Hematopoietic multipotent progenitor cell treated with erythropoietin and hydrocortisone succinate and interleukin-3 and kit ligand, for 17 days (in vitro differentiated cells): ENCODE data around the gene KCNS1.

Source experiments
- DNase-seq: peaks from one replicate; pipeline ENCODE4 v3.0.0-alpha.2; 2015; ENCODE audit warnings: low spot score

The KCNS1 gene

GRCh38 chr20:45109634-45110033, 8.7 kb upstream of the KCNS1 start:
- no peak for DNase-seq

- DNase-seq = no peak
These were observed 4.4 kb upstream of the KCNS1 start for GRCh38 chr20:45105317-45105716.

DNA sequence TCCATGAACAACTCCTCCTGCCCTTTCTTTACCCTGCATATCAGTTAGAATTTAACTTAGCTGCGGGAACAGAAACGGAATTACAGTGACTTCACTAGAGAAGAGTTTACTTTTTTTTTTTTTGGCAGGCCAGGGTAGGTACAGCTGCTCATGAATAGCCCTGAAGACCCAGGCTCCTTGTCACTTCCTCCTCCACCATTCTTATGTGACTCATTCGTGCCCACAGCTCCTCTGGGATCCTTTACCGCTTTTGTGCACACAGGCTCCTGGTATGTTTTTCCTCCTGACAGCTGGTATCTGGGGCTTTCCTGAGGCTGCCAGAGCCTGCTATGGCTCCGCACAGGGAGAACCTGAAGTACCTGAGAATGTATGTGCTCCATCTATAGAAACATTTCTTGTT, 3.9 kb upstream of the KCNS1 start:
- DNase-seq = no peak

- DNase-seq = no peak
These were observed 2.1 kb upstream of the KCNS1 start for GRCh38 chr20:45103072-45103471.

DNA sequence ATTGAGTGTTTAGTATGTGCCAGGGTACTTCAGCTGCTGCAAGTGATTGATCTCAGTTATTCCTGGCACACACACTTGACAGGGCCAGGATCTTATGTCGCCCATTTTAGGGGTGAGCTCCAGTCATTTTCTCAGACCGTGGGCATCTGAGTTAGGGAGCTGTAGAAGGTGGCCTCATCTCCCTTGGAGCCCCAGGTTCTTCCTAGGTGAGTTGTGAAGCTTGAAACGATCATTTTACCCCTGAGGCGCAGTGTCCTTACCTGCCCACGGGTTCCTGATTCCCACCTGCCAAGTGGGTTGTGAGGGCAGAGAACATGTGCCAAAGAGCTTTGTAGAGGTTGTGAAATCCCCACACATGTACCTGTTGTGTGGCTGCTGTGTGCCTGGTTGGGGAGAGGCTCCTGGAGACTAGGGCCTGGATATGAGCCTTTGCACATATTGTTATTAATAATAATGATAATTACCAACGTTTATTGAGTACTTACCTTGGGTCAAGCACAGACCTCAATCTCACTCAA, 465 bp upstream of the KCNS1 start:
- no peak for DNase-seq

DNA sequence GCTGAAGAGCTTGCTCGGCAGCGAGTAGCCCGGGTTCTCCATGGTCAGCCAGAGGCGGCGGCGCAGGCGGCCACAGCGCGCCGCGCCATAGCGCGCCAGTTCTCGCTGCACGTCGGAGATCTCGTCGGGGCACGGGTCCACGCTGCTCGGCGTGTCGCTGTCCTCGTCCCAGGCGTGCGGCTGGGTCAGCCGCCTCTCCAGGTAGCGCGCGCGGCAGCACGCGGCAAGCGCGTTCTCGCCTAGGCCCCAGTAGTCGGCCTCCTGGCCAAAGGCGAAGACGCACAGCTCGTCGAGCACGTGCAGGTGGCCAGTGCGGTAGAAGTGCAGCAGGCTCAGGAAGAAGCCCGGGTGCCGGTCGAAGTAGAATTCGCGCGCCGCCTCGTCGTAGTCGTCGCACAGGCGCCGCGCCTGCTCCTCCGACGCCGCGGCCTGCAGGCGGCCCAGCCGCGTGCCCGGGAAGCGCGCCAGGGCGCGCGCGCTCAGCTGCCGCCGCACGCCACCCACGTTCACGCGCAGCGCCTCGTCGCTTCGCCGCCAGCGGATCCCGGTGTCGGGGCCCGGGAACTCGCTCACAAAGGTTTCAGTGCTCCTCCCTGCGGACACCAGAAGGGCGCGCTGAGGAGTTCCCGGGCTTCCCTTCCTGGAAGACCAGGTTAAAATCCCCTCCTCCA, 2.7 kb downstream of the KCNS1 start:
- DNase-seq = no peak

- no peak for DNase-seq
These were observed 3.3 kb downstream of the KCNS1 start for GRCh38 chr20:45097485-45098102.

GRCh38 chr20:45096781-45097180, 4.1 kb downstream of the KCNS1 start:
- no peak for DNase-seq

GRCh38 chr20:45095805-45096238, 5.1 kb downstream of the KCNS1 start:
- peak; percentile 62 for DNase-seq

- DNase-seq = no peak
These were observed 5.9 kb downstream of the KCNS1 start for GRCh38 chr20:45094864-45095574.

GRCh38 chr20:45094201-45094600, 6.7 kb downstream of the KCNS1 start:
- DNase-seq = no peak

DNA sequence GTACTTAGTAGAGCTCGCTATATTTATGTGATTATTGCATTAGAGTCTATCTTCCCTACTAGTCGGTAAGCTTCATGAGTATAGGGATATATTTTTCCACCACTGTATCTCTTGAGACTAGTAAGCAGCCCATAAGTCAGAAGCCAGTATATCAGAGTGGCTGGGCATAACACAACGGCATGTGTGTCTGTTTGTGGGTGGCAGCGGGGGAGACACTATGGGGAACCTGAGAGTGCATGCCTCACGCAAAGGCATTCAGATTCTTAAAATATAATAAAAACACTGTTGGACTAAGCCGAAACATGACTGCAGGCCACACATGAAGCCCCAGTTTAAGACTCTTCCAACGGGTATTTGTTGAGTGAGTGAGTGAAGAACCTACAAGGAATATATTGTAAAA, 8.0 kb downstream of the KCNS1 start:
- DNase-seq = no peak

GRCh38 chr20:45091366-45091765, 9.6 kb downstream of the KCNS1 start:
- no peak for DNase-seq

DNA sequence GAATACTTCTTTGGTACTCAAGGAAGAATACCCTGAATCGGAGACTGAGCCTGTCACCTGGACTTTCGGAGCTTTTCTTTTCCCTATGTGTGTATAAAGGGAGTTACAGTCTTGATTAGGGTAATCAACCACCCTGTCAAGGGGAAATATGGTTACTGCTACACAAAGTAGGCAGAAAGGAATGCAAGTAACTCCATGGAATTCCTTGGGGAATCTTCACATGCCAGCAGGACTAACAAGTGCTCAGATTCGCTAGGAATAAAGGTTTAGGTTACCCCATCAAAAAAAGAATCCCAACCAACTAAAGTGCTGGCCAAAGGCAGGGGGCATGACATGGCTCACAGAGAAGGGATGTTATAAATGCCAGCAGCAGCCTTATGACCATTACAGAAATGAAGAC, 10.4 kb downstream of the KCNS1 start:
- DNase-seq = no peak

DNA sequence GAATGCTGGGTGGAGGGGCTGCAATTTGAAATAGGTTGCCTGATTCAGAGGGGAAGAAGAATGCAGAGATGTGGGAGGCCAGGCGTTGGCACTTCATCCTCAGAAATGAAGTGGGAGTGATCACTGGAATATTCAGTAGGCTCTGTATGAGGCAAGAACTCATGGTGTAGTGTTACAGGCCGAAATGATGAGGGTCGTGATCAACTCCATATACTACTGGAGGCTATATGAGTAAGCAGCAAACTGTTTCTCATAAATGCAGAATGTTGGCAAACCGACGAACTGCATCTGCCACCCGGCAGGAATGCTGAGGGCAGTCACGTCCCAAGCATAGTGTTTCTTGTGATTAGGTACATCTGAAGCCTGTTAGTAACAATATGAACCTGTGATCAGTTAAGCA, 12.7 kb downstream of the KCNS1 start:
- no peak for DNase-seq

GRCh38 chr20:45087814-45088213, 13.1 kb downstream of the KCNS1 start:
- no peak for DNase-seq

GRCh38 chr20:45087097-45087790, 13.7 kb downstream of the KCNS1 start:
- no peak for DNase-seq

DNA sequence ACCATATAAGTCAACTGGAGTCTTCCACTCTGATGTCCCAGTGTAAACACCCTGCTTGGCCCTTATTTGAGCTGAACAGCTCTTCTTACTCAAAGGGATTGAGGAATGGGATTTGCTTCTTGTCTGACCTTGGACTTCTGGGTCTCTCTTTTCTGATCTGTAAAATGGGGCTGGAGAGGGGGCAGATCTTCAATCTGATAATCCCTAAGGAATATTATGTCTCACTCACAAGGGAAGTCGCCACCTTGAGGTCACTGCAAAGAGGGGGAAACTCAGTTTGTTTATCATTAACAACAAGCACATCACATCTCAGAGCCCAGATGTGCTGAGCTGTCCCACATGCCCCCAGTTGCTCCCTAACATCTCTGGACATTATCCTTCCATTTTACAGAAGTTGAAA, 15.1 kb downstream of the KCNS1 start:
- no peak for DNase-seq

DNA sequence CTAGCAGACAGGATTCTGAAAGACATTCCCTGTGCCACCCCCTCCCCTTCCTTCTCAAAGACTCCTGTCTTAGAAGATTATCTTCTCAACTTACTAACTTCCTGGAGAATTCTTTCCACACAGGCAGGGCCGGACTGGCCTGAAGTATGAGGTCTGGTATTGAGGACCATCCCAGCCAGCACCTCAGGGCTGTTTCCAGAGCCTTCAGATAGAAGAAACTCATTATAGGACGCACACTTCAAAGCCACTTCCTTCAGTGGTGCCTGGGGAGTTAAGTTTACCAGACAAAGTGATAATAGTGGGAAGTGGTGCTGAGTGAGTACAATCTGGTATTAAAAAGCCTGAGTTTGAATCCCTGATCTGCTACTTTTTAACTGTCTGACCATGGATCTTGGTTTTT, 15.6 kb downstream of the KCNS1 start:
- no peak for DNase-seq

GRCh38 chr20:45083127-45083526, 17.8 kb downstream of the KCNS1 start:
- DNase-seq = no peak

DNA sequence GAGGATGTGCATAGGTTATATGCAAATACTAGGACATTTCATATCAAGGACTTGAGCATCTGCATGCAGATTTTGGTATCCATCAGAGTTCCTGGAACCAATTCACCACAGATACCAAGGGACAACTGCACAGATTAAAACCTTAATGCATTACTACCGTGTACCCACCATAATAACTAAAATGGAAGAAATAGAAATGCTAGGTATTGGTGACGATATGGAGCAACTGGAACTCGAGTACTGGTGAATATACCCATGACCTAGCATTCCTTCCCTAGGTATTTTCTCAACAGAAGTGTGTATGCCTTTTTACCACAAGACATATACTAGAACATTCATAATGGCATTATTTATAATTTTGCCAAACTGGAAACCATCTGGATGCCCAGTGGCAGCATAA, 18.5 kb downstream of the KCNS1 start:
- no peak for DNase-seq

GRCh38 chr20:45080867-45081624, 19.9 kb downstream of the KCNS1 start:
- no peak for DNase-seq
